Thyroid gland (tissue), 4 donors: ENCODE results near the gene C2CD2.

ENCODE experiments used
- CTCF ChIP-seq, 6 experiments: fragments of 200-600 bp in 3 of 6; fragments of 450-650 bp in 3 of 6; sonication (generic) in 3 of 6; IDR thresholded peaks; one replicate each; pipeline ENCODE4 v1.5.1; 2016 to 2019; ENCODE audit warnings: antibody characterized with exemption in 6 of 6, mild to moderate bottlenecking in 2 of 6, inconsistent platforms in 1 of 6, moderate library complexity in 1 of 6
- POLR2A ChIP-seq, 2 donors: fragments of 450-650 bp; IDR thresholded peaks; one replicate each; pipeline ENCODE4 v1.6.1; 2017; ENCODE audit warnings: antibody characterized with exemption in 2 of 2, mild to moderate bottlenecking in 2 of 2, moderate library complexity in 1 of 2

GRCh38 chr21:41940431-41940830, 13.4 kb downstream of the C2CD2 start:
- TF ChIP-seq POLR2A (IDR thresholded peaks at IDR 0.05) (no peak), CTCF (IDR thresholded peaks at IDR 0.05) (no peak)
